ENCODE measurements around the gene F13A1.

F13A1 gene

DNA sequence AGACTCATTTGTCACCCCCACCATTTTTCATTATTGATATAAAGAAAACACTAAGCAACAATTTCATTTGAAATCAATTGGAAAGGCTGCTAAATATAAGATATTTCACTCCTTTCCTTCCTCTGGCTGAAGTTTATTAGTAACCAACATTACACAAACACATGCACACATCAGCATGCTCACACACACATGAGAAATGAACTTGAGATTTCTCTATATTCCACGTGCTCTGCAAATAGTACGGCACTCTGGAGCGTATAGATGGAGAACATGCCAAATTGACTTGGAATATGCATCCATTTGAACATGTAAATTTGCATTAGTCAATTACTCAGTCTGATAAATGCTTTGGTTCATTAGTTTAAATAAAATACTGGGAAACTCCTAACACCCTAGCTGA is 37.1 kb upstream of the F13A1 start:
- no peak for TF ChIP-seq CTCF (IDR thresholded peaks at IDR 0.05; ENCODE audit: insufficient read depth, low read depth, low read length, missing control alignments)
- H3K4me3 ChIP-seq (ENCODE audit: low read length) = no peak overlapping the region
- DNase-seq (ENCODE audit: low read depth) = no peak

GRCh38 chr6:6357032-6357431 is 36.6 kb upstream of the F13A1 start:
- no peak for TF ChIP-seq CTCF (IDR thresholded peaks at IDR 0.05; ENCODE audit: insufficient read depth, low read depth, low read length, missing control alignments)

DNA sequence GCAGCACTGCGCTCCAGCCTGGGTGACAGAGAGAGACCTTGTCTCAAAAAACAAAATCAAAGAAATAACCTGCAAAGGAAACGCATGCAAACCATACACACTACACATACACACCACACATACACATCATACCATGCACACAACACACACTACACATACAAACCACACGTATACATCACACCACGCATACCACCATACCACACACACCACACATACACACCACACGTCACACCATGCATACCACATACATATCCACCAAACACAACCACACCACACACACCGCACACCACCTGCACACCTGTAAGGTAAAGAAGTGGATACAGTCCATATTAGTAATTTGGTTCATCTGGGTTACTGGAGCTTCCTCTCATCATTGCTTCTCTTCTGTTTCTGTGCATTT is 32.3 kb upstream of the F13A1 start:
- DNase-seq (ENCODE audit: low read depth) = no peak
- TF ChIP-seq CTCF (IDR thresholded peaks at IDR 0.05; ENCODE audit: insufficient read depth, low read depth, low read length, missing control alignments) = no peak
- no peak overlapping the region for H3K4me3 ChIP-seq (ENCODE audit: low read length)

More at GRCh38 chr6:6357032-6357431, 36.6 kb upstream of the F13A1 start:
- no peak overlapping the region for H3K4me3 ChIP-seq (ENCODE audit: low read length)
- no peak for DNase-seq (ENCODE audit: low read depth)

- peak; percentile 38 for DNase-seq (ENCODE audit: low read depth)
- H3K4me3 ChIP-seq (ENCODE audit: low read length) = no peak overlapping the region
- TF ChIP-seq CTCF (IDR thresholded peaks at IDR 0.05; ENCODE audit: insufficient read depth, low read depth, low read length, missing control alignments) = no peak
Observed at GRCh38 chr6:6351511-6352025, 31.1 kb upstream of the F13A1 start.

DNA sequence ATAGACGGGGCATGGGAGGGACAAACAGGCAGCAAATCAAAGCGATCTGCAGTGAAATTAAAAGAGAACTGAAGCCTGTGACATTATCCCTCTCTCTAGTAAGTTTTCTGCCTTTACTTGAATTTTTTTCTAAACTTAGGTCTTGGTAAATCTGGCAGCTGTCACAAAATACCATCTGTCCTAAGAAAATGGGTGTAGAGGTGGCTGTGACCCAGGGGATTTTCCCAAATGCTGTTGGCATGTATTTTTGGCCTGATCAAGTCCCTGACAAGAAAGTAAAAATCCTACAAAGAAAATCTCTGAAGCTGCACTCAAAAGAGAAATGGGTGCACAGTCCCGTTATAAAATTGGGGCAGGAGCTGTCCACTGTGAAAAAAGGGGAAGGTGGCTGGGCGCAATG is 30.2 kb upstream of the F13A1 start:
- H3K4me3 ChIP-seq (ENCODE audit: low read length) = no peak overlapping the region
- DNase-seq (ENCODE audit: low read depth) = no peak
- TF ChIP-seq CTCF (IDR thresholded peaks at IDR 0.05; ENCODE audit: insufficient read depth, low read depth, low read length, missing control alignments) = no peak

GRCh38 chr6:6348256-6348655 is 27.8 kb upstream of the F13A1 start:
- DNase-seq (ENCODE audit: low read depth) = no peak
- no peak for TF ChIP-seq CTCF (IDR thresholded peaks at IDR 0.05; ENCODE audit: insufficient read depth, low read depth, low read length, missing control alignments)
- H3K4me3 ChIP-seq (ENCODE audit: low read length) = no peak overlapping the region

DNA sequence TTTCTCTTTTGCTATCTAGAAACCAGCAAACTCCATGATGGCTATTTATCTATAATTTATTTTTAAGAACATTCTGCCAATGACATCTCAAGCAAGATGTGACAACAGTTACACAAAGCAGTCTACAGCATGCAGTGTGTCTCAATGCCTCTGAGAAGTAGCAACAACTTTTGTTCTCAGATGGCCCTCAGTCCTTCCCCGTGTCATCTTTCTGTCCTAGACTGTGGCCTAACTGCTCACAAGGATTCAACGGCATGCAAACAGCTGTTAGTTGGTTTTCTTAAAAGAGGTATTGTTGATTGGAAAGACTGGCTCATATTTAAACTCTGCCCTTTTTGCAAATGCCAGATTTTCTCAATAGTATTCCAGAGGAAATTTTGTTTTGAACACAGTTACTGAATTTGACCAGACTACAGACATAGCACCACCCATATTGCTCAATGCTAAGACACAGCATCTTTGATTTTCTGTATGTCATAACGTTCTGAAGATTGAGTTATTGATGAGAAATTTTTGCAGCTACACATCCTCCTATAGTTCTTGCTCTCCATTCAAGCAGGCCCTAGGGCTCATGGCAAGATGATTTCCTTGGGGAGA is 26.1 kb upstream of the F13A1 start:
- TF ChIP-seq CTCF (IDR thresholded peaks at IDR 0.05; ENCODE audit: insufficient read depth, low read depth, low read length, missing control alignments) = no peak
- no peak for DNase-seq (ENCODE audit: low read depth)
- no peak overlapping the region for H3K4me3 ChIP-seq (ENCODE audit: low read length)

All from epithelial cell of esophagus (primary cell).